ENCODE data around the gene NDUFS6.

The NDUFS6 gene

GRCh38 chr5:1818784-1819183 is 17.6 kb downstream of the NDUFS6 start:
- DNase-seq, result no peak

- DNase-seq, result no peak
These were observed 18.3 kb downstream of the NDUFS6 start for GRCh38 chr5:1819458-1819857.

DNA sequence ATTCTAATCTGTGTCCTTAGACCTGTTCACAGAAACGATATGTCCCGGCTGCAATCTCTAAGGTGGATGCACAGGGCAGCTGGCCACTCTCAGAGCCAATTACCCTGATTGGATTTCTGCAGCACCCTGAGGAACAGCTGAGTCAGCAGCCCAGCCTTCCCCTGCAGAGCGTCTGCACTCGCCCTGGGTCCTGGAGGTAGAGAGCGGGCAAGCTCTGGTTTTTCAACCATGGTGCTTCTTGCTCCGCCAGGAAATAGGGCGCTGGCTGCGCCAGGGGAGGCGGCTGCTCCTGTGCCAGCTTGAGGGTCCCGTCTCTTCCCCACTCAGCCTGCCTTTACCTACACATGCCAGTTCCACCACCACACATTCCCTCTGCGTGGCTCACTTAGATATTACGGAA is 19.2 kb downstream of the NDUFS6 start:
- no peak for DNase-seq

GRCh38 chr5:1820926-1821325 is 19.7 kb downstream of the NDUFS6 start:
- DNase-seq, result no peak

DNA sequence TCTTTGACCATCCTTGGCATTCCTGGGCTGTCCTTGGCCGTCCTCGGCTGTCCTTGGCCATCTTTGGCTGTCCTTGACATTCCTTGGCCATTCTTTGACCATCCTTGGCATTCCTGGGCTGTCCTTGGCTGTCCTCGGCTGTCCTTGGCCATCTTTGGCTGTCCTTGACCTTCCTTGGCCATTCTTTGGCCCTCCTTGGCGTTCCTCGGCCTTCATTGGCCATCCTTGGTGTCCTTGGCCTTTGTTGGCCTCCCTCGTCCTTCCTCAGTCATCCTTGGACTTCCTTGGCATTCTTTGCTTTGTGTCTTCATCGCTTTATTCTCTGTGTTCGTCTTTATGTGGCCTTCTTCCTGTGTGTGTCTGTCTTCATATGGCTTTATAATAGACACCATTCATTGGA is 20.7 kb downstream of the NDUFS6 start:
- no peak for DNase-seq

GRCh38 chr5:1823381-1824034 is 22.3 kb downstream of the NDUFS6 start:
- DNase-seq, result no peak

GRCh38 chr5:1824109-1824821 is 23.1 kb downstream of the NDUFS6 start:
- DNase-seq, result no peak

GRCh38 chr5:1824903-1825841 is 24.0 kb downstream of the NDUFS6 start:
- DNase-seq, result no peak

- DNase-seq, result no peak
These were observed 25.2 kb downstream of the NDUFS6 start for GRCh38 chr5:1826235-1826980.

DNA sequence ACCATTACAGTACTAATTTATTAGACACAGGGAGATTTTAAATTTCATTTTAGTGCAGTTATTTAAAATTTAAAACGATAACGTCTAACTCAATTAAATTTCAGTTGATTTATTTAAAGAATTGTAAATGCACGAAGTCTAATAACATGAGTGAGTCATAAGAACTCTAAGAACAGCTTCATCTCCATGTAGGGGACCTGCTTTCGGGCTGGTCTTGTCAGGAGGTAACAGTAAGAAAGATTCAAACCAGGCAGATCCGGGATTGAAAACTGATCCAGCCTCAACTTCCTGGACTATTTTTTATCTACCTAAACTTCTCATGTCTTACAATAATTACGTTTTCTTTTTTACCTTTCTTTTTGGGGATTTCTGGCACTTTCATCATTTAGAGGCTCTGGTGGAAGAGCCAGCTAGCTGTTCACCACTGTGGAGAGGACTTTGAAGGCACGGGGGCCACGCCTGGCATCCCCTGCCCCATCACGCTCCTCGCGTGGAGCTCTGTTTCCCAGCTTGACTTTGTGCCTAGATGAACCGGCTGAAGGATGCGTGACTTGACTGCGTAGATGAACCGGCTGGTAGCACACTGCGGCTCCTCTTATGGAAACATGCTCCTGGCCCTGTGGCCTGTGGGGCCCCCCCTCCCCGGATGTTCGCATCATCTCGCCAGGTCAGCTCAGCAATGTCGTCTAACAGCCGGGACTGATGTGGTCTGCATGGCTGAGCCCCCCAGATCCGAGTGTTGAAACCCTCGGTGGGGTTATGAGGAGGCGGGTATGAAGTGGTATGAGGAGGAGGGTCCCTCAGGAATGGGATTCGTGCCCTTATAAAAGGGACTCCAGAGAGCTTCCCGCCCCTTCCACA is 26.0 kb downstream of the NDUFS6 start:
- no peak for DNase-seq

DNA sequence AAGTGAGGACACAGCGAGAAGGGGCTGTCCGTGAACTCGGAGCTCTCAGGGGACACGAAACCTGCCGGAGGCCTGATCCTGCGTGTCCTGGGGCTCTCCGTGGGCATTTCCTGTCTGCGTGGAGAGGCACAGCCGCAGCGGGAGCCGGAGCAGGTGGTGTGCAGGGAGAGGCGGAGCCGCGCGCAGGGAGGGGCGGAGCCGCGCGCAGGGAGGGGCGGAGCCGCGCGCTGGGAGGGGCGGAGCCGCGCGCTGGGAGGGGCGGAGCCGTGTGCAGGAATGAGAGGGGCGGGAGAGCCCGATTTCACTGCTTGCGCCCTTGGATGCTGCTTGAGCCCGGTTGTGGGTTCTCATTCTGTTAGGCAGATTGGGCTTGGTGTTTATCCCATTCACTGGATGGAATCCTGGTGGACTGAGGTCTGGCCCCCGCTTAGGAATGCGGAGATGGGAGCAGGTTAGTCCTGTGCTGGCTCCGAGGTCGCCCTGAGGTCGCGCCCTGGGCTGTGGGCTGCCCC is 26.7 kb downstream of the NDUFS6 start:
- peak; percentile 12 for DNase-seq

DNA sequence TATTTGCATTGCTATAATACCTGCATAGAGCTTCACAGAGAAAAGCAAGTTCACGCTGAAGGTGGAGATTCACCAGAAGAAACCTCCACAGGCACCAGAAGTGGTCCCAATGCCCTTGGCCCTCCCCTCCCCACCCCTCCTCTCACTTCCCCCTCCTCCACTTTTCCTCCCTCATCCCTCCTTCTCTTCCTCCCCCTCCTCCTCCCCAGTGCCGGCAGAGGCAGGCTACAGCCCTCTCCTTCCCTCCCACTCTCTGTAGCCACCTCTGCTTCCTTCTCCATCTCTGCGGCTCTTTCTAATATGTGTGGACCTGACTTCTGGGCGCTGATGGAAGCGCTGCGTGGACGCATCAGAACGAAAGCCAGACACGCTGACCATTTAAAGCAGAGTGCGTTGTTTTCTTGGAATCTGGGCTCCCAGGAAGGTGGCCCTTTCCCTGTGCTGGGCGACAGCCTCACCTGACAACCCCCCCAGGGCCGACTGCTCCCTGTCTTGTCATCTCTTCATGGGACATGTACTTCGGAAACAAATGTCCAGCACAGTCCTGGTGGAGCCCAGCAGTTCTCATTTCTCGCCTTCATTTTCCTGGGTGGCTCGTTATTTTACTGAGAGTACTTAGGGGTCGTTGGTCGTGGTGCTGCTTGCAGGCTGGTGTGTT is 29.5 kb downstream of the NDUFS6 start:
- DNase-seq, result no peak

GRCh38 chr5:1831257-1831656 is 30.1 kb downstream of the NDUFS6 start:
- no peak for DNase-seq

DNA sequence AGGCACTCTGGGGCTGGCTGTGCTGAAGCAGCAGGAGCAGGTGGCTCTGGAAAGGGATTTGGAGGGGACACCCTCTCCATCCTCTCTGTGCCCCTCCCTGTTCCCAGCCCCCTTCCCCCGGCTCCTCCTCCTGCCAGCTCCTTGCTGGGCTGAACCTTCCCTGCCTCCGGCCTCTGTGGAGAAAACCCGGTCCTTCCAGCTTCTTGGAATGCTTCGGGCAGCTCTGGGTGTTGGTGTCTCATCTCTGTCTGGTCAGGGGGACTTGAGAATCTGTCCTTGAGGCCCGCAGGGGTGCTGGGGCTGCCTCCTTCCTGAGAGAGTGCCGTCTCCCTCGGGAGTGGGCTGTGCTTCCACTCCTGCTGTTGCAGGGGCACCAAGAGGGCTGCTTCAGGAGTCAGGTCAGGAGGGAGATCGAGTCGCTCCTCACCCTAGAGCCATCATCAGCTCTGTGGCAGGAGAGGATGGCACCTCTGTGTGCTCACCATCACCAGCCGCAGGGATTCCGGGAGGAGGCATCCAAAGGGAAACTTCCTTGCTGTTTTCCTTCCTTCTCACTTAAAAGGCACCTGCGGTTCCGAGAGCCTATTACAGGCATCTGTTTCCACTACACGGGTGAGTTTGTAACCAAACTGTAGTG is 30.6 kb downstream of the NDUFS6 start:
- DNase-seq, result no peak

- no peak for DNase-seq
These were observed 31.5 kb downstream of the NDUFS6 start for GRCh38 chr5:1832511-1833250.

- no peak for DNase-seq
These were observed 32.2 kb downstream of the NDUFS6 start for GRCh38 chr5:1833264-1834021.

GRCh38 chr5:1834022-1834551 is 32.9 kb downstream of the NDUFS6 start:
- no peak for DNase-seq

- no peak for DNase-seq
These were observed 33.7 kb downstream of the NDUFS6 start for GRCh38 chr5:1834721-1835429.

All from NCI-H2029 (cell line).